SU-DHL-6 (cell line): ENCODE results near the gene FLACC1.

Source experiments
- EZH2phosphoT487 ChIP-seq: fragments of 200-600 bp; sonication (generic), shearing (Covaris generic); conservative IDR thresholded peaks from 2 replicates; pipeline ENCODE4 v1.6.1; 2018; ENCODE audit warnings: mild to moderate bottlenecking, antibody characterized with exemption, low read length, moderate library complexity, mixed read lengths
- TF ChIP-seq, protein P1 (sequence below): fragments of 200-600 bp; sonication (generic); IDR thresholded peaks from one replicate; pipeline ENCODE4 v1.5.1; 2017; ENCODE audit warnings: antibody characterized with exemption, mild to moderate bottlenecking, low read length, moderate library complexity; ENCODE audit not compliant: insufficient read depth, poor library complexity, severe bottlenecking

DNA sequence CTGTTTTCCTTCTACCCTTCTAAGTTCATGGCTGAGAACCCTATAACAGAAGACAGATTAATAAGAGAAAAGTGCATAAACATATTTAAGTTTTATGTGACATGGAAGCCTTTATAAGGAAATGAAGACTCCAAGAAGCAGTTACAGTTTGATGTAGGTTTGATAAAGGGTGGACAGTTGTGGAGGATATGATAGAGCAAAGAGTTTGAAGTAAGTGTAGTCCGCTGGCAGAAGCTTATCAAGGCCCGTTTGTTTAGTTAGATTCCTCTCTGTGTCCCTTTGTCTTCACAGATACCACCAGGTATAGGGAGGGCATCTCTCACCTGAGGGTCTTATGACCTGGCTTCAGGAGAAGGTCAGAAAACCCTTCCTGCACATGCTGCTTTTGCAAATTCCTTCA lies 107.3 kb downstream of the FLACC1 start:
- TF ChIP-seq, protein P1, sequence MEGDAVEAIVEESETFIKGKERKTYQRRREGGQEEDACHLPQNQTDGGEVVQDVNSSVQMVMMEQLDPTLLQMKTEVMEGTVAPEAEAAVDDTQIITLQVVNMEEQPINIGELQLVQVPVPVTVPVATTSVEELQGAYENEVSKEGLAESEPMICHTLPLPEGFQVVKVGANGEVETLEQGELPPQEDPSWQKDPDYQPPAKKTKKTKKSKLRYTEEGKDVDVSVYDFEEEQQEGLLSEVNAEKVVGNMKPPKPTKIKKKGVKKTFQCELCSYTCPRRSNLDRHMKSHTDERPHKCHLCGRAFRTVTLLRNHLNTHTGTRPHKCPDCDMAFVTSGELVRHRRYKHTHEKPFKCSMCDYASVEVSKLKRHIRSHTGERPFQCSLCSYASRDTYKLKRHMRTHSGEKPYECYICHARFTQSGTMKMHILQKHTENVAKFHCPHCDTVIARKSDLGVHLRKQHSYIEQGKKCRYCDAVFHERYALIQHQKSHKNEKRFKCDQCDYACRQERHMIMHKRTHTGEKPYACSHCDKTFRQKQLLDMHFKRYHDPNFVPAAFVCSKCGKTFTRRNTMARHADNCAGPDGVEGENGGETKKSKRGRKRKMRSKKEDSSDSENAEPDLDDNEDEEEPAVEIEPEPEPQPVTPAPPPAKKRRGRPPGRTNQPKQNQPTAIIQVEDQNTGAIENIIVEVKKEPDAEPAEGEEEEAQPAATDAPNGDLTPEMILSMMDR: no peak
- no peak for TF ChIP-seq EZH2phosphoT487
